GM19043 (cell line): ENCODE measurements around the gene SLC45A1.
"Not testable (repeated sequence)": the region's sequence is repeated elsewhere in the genome, so short reads cannot be mapped to it uniquely, and the experiment has no call there.

Source experiments
- ATAC-seq: cut with Tn5 transposase; IDR thresholded peaks from one replicate; pipeline ENCODE4 v1.9.1; 2021; ENCODE audit warnings: low read depth; ENCODE audit not compliant: unreplicated experiment

The SLC45A1 gene

DNA sequence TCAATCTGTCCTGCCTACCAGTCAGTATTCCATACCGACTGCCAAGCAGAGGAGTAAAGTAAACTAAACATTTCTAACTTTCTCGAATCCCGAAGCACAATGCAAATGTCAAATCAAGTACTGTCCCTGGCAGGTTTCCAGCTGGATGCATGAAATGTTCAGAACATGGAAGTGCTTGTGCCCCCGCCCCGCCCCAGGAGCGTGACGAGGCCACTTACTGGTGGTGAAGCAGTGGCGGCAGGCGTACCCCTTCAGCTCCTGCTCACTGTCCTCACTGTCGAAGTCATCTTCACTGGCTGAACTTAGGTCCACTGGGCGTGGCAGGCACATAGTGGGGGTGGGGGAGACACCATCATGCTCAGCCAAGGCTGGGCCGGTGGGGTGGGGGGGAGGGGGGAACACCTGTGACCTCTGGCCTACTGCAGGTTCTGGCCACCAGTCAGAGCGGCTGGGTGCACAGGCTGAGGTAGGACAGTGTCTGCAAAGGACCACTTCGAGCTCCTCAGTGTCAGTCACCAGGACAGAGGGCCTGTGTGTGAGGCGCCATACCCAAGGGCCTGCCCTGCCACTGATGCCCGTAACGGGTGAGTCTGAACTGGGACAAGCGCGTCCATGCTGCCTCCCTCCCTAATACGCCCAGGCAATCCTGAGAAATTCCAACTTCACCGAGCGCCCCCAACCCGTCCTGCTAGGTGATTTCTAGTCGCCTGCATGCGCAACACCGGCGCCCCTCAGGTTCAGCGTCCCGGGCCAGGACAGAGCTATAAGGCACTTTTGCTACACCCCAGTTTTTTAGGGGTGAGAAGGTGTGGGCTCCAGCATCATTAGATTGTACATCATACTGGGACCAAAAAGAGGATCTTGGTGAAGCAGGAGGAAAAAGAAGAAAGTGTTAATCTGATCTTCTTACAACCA lies 46.9 kb downstream of the SLC45A1 start:
- no peak for ATAC-seq

DNA sequence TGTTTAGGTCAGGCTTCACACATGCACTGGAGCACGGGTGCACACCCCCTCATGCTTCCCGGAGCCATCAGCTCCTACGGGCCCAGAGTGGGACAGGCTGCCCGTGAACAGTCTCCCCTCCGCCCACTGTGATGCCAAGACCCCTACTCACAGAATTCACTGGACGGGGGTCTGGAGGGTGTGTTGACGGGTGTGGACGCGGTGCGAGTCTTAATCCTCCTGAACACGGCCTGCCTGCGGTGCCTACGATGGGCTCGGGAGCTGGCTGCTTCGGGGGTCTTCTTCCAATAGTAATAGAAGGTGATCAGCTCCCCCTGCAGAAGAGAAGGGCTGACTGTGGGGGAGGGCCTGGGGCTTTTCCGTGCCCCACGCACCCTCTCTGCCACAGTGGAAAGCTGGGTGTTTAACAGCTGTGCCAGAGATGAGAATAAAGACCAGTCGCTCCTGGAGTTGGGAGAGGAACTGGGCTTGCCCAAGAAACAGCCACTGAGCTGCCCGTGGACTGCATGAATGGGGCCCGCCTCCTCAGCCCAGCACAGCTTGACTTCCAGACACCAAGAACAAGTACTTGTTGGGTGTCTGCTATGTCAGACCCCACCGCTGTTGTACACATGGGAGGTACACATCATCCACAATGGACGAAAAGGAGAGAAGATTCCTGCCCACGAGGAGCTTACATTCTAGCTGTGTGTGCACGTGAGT lies 47.9 kb downstream of the SLC45A1 start:
- ATAC-seq, result no peak

DNA sequence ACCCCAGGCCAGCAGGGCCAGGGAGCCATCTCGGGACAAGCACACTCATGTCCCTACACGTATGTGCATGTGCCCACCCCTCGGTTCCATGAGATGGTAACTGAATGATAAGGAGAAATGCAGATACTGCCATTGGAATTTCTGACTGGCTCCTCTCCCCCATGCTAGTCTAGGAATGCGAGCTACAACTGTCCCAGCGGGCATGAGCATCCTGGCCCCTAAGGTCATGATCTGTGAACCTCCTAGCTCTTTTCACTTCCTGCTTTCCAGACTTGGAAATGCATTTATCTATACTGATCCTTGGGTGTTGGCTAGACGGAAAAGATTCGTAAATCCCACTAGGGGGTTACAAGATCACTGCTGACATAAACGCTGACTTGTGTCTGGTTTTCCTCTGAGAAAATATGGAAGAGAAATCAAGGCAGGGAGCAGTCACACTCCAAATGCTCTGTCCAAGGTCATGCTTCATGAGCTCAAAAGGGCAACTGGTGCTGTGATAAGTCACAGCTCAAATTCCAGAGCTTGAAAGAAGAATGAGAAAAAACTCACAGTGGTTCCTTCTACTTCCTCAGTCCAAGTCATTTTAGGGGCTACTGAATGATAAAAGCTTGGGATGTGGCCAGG lies 49.8 kb downstream of the SLC45A1 start:
- no peak for ATAC-seq

DNA sequence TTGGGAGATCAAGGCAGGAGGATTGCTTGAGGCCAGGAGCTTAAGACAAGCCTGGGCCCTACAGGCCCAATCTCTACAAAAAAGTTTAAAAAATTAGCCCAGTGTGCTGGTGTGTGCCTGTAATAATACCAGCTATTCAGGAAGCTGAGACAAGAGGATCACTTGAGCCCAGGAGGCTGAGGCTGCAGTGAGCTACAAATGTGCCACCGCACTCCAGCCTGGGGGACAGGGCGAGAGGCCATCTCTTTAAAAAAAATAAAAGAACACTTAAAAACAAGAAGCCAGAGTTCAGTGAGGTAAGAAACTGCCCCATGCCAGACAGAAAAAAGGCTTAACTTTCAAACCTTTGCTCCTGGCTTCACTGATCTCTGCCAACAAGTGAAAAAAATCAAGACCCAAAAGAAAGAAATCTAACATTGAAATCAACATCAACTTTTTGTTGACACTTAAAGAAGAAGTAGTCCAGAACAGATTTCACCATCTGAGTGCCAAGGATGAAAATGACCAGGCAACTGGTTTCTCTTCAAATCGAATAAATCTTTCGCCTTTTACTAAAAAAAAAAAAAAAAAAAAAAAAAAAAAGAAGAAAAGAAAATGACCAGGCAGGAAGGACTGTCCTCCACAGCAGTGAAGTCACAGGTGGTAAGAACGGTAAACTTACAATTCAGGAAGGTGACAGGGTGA lies 51.2 kb downstream of the SLC45A1 start:
- no peak for ATAC-seq

DNA sequence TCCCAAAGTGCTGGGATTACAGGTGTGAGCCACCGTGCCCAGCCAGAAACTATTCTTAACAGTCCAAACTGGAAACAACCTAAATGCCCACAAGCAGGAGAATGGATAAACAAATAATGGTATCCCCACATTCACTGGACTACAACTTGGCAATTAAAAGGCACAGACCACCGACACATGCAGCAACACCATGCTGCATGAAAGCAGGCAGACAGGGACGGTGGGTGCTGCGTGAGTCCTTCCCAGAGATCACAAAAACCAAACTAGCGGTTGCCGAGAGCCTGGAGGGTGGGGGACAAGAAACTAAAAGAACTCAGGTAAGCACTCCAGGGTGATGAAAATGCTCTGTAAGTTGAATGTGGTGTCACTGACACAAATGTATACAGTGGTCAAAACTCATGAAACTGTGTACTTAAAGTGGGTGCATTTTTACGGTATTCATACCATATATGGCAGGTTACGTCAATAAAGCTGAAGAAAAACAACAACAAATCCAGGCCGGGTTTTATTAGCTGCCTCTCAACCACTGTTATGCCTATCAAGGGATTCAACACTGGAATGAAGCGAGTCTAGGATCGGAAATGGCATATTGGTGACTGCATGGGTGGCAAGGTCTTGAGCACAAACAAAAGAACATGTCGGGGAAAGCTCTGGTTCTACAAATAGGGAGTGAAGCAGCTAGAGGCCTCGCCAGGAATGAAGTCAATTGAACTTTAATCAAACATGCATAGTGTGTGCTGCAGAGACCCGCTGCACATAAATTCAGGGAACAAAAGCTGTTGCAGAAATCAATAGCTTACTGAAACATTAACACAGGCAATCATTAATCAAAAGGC lies 52.4 kb downstream of the SLC45A1 start:
- no peak for ATAC-seq

DNA sequence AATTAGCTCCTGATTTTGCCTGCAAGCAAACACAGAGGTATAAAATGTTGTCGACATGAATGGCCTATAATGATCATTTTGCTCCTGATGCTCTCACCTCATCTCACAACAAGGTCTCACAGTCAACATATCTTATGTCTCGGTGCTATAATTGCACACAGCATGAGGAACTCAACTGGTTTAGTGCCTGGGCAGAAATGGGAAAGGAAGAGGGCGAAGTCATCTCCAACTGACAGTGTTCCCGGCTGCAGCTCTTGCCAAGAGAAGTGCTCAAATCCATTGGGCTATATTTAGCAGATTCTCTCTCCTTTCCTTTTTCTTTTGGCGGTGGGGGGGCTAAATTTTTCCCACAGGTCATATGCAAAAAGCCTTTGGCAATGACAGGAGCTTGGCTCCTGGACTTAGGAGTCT lies 53.0 kb downstream of the SLC45A1 start:
- no peak for ATAC-seq

DNA sequence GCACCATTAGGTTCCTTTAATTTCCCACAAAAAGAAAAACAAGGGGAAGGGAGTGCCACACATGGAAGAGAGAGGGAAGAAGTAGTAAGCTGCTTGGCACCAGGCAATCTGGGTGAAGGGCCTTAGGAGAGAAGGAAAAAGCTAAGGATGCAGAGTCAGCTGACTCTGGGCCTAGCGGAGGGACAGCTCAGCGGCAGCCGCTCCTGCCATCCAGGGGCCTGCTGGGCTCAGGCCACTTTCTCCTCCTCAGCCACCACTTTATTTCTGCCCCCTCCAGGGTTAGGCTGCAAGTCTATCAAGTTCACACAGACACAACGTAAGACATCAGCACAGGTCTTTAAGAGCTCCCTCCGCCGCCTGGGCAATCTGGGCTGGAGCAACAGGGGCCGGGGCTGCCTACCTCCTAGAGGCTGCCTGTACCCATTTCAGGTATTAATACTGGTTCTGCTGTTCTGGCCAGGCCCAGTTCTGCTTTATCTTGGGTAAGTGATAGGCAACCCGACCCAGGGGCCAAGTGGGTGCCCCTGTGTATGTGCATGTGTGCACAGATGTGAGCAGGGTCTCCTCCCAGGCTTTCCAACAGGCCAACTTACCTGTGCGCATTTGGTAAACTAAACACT lies 53.6 kb downstream of the SLC45A1 start:
- ATAC-seq, result no peak

DNA sequence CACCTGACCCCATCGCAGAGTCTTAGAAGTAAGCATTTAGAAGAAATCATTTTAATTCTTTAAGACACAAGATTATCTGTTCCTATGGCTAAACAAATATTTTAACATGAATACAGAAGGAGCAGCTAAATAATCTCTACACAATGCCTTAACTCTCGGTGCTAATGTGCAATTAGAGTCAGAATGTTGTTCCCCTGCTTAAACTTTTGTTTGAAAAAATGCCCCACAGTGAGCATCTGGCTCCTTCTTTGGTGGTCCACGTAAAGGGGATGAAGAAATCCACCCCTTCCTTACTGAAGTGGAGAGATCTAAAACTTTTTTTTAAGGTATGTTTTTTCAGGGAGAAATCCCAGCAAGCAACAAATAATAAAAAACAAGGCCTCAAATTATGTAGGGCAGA lies 55.2 kb downstream of the SLC45A1 start:
- ATAC-seq, result no peak

DNA sequence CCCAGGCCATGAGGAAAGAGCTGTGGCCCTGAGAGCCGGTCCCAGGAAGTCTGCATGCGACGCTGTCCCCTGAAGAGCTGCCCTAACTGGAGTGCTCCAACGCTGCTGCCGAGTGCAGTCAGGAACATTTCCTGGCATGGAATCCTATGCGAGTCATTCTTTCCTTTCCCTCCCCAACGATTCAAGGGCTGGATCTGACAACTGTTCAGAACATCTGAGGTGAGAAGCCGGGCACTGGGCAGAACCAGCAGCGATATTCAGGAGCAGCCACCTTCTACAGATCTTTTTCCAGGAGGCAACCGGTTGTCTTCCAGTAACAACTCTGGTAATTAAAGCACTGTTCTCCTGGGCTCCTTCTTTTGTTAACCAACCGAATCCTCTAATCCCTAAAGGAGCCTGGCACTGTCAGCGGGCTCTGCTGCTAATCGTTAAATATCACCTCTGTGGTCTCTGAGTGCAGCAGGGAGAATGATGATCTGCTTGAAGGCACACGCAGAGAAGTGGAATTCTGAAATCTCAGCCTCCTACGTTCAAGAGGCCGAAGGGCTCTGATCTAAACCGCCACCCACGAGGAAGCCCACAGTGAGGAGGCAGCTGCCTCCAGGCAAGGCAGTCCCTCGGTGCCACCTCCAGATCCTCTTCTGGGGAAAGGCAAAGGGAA lies 55.8 kb downstream of the SLC45A1 start:
- no peak for ATAC-seq

DNA sequence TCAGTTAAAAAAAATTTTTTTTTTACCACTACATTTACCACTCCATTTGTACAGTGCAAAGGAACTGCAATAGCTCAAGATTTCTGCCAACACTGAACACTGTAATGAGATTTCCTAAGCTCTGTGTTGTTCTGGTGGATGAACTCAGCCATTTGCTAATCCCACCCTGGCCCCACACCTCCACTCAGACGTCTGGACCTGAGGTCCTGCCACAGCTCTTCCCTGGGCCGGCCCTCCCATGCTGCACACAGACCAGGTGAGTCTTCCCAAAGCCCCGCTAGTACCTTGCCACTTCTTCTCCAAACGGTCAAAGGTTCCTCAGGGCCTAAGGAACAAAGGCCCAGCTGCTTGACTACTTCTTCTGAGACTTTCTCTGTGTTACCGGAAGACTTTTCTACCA lies 56.4 kb downstream of the SLC45A1 start:
- ATAC-seq, result no peak

DNA sequence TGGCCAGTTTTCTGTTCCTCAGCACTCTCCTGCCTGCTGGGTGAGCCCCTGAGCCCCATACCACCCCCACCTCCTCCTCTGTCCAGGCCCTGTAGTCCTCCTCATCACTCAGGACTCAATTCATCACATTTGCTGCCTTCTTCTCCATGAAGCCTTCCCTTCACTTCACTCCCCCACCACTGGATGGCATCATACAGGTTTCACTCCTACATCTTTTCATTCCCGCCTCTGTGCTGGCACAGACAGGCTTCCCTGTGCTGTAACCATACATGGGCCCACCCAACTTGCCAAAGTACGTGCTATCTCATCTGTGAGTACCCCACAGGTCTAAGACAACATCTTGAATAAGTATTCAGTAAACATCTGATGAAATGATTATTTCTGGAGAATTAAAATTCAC lies 56.9 kb downstream of the SLC45A1 start:
- ATAC-seq, result no peak

DNA sequence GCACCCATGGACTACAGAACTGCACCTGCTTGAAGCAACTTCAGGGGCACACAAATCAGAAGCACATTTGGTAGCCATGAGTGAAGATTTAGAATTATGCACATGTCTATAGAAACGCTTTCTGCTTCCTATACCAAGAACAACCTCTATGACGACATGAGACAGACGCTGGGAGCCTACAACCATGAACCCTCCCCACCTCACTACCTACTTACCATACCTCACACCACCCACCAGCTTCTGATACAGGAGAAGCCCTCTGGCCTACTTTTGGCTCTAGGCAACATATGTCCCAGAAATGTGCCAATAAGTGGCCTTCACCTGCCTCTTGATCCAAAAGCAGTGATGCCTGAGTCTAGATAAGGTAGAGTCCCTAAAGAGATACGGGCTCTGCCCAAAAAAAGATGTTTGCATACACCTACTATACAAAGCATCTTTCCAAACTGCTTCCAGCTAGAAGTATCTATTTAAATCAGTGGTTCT lies 58.5 kb downstream of the SLC45A1 start:
- ATAC-seq, result no peak

DNA sequence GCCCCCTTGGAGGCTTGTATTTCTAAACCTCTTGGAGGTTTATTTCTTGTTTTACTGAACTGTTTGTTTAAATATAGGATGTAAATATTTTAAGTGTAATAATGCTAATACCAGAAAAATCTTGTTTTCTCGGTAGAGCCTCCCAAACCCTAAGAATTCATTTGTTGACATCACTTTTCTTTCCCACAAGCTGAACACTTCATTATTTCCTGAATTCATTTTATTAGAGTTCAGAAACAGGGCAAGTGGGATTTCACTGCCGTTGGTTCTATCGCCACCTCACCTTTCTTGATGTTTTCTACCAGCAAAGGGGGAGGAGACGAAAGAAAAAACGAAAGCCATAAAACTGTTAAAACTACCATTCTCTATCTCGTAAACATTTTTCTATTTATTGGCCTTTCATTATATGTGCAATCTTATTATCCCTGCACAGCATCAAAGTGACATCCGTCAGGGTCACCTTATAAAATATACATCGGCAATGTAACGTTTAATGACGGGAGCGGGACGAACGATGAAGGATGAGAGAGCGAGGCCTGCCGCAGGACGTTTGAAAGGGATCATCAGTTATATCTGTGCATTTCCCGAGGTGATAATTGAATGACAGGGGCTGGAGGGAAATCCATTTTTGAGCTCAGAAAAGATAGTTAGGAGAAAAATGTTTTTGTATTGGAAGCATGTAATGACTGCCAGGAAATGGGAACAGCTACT lies 59.5 kb downstream of the SLC45A1 start:
- ATAC-seq, result no peak

DNA sequence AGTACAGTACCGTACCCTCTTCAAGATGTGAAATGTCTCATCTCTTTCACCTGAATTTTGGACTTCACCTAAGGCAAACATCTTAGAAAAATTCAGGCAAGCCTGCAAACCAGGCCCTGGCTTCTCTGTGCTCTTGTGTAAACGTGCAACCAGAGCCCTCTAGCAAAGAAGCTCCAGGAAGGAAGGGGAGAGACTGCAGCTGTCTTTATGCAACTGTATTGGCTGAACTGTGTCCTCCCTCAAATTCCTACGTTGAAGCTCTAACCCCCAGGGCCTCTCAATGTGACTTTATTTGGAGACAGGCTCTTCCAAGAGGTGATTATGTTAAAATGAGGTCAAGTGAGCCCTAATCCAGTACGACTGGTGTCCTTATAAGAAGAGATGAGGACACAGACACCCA lies 60.3 kb downstream of the SLC45A1 start:
- ATAC-seq, result no peak

DNA sequence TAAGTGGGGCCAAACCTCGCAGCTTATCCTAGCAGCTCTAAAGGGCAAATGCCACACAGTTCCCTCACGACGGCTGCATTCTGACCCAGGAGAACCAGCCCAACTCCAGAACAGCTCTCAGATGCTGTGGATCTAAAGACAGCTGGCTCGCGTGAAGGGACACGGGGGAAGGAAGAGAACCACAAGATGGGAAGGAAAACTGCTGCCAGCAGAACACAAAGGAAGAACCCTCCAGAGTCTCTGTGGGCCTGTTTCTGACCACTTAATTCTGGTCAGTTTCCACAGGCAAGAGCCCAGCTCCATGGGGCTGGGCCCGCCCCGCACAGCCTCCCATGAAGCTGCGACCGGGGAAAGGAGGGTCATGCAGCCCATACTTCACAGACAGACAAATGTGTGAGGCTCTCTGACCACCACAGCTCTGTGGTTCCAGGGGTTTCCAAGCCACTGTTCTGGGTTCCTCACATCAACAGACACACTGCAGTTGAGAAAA lies 61.1 kb downstream of the SLC45A1 start:
- ATAC-seq, result no peak

DNA sequence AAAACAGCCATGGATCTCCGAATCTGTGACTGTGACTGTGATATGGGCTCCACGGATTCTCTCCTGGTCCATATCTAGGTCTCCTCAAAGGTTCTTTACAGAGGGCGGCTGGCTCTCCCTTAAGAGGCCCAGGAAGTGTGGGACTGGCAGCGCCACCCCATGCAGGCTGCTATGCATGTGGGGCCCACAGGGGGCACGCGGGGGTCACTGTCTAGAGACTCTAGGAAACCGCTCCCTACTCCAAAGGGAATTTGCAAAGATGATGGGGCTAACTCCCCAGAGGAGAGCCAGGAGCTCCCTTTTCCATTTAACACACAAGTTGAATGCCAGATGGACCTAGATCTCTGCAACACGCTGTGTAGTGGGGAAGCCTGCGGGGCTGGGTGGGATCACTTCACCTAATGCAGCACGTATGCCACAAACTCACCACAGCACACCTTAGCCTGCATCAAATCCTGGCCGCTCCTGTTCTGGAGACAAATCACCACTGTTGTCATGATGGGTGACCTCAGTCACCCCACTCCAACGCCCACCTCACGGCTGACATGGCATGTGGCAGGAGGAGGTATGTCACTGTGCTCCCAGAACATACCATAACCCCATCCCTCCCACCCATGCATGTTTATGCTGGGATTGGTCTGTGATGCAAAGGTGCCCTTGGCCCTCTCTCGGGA lies 61.7 kb downstream of the SLC45A1 start:
- no peak for ATAC-seq

DNA sequence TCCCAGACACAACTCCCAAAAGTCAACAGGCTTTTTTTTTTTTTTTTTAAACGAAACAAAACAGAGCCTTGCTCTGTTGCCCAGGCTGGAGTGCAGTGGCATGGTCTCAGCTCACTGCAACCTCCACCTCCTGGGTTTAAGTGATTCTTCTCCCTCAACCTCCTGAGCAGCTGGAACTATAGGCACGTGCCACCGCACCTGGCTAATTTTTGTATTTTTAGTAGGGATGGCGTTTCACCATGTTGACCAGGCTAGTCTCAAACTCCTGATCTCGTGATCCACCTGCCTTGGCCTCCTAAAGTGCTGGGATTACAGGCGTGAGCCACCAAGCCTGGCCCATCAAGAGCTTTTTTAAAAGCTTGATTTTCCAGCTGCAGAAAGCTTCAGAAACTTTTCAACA lies 62.4 kb downstream of the SLC45A1 start:
- ATAC-seq, result not testable (repeated sequence)

DNA sequence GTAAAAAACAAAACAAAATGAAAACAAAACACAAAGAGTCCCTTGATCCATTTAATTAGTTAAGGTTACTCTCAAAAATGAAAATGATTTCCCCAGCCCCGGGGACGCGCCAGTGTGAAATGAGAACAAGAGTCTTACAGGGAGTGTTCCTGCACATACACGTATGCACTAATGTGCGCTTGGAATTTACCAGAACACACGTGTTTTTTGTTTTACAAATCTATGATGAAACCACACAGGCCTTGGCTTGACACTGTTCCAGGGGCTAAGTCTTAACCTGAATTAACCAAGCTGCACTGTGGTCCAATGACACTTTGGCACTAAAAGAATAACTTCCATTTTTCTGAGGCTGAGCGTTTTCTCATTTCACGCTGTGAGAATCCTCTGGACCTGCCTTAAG lies 63.7 kb downstream of the SLC45A1 start:
- no peak for ATAC-seq
